Measurements from ENCODE around the gene RGL1. TPM values are rescaled to one million over a fixed set of nuclear protein-coding genes. Genes with fewer than 3 reads are reported as not detected.

RGL1 gene
- total RNA-seq, 4 donors from 2014 or later = 10.6 to 13.8 (median 11.3) TPM

DNA sequence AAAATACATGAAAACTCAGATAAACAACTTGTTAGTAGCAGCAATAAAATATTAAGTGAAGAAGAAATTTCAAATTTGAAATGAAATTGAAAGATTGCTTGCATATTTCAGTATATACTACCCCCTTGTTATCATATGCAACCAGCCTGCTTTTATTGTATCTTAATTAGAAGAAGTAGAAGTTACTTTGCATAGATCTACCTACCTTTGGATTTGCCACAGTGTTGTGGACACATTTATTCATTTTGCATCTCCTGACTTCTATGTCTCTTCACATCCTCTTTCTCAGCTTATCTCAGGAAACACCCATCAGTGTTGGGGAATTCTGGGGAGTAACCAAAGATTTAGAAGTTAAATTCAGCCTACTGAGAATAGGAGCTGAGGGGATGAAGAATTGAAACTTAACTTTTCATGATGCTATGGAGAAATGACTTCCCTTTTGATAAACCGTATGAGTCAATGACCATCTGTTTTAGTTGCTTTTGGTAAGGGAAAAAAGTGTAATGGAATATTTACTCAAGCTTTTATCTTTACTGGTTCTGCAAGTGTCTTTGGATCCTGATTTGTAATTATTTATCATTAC is 96.9 kb downstream of the RGL1 start:
- WGBS = 64% methylated on average over 1 of the region's 1 CpG
- DNase-seq (ENCODE audit: low spot score in 2 of 2) = no peak
- H3K4me1 ChIP-seq = peaks cover 3% of the 10 kb centered on the region

DNA sequence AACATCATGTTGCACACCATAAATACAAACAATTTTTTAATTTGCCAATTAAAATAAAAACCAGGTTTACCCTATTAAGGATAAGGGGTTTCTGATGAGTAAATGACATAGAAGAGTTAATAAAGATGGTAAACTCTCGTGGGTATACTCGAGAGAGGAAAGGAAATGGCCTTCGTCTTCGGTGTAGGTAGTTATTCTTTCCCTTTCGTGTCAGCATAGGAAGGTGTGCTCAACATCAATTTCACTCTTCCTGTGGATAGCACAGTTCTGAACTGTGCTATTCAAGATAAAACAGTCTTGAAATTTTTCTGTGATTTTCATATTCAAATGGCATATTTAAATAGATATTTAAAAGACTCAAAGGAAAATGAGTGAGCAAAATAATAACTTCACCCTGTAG is 98.2 kb downstream of the RGL1 start:
- 70% methylated on average over 5 of the region's 5 CpGs for WGBS
- no peak for DNase-seq (ENCODE audit: low spot score in 2 of 2)
- H3K4me3 ChIP-seq = no peak overlapping the region
- H3K36me3 ChIP-seq = peaks cover 77% of the 10 kb centered on the region
- no peak for TF ChIP-seq POLR2AphosphoS5 (IDR thresholded peaks at IDR 0.05)
- no peak for TF ChIP-seq EP300 (IDR thresholded peaks at IDR 0.05)
- TF ChIP-seq, protein P1, sequence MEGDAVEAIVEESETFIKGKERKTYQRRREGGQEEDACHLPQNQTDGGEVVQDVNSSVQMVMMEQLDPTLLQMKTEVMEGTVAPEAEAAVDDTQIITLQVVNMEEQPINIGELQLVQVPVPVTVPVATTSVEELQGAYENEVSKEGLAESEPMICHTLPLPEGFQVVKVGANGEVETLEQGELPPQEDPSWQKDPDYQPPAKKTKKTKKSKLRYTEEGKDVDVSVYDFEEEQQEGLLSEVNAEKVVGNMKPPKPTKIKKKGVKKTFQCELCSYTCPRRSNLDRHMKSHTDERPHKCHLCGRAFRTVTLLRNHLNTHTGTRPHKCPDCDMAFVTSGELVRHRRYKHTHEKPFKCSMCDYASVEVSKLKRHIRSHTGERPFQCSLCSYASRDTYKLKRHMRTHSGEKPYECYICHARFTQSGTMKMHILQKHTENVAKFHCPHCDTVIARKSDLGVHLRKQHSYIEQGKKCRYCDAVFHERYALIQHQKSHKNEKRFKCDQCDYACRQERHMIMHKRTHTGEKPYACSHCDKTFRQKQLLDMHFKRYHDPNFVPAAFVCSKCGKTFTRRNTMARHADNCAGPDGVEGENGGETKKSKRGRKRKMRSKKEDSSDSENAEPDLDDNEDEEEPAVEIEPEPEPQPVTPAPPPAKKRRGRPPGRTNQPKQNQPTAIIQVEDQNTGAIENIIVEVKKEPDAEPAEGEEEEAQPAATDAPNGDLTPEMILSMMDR (IDR thresholded peaks at IDR 0.05) = no peak
- no peak for TF ChIP-seq POLR2A (IDR thresholded peaks at IDR 0.05)
- no peak overlapping the region for H3K27ac ChIP-seq
- no peaks in the 10 kb centered on the region for H3K27me3 ChIP-seq
- no peaks in the 10 kb centered on the region for H3K4me1 ChIP-seq
- no peaks in the 10 kb centered on the region for H3K9me3 ChIP-seq

More for the DNA sequence above, 96.9 kb downstream of the RGL1 start:
- no peak for TF ChIP-seq POLR2A (IDR thresholded peaks at IDR 0.05)
- TF ChIP-seq POLR2AphosphoS5 (IDR thresholded peaks at IDR 0.05) = no peak
- TF ChIP-seq, protein P1 (IDR thresholded peaks at IDR 0.05) = no peak
- TF ChIP-seq EP300 (IDR thresholded peaks at IDR 0.05) = no peak
- Histone ChIP-seq H3K9me3 (no peaks in the 10 kb centered on the region), H3K27me3 (no peaks in the 10 kb centered on the region), H3K36me3 (peaks cover 74% of the 10 kb centered on the region), H3K4me3 (no peak overlapping the region), H3K27ac (no peak overlapping the region)

DNA sequence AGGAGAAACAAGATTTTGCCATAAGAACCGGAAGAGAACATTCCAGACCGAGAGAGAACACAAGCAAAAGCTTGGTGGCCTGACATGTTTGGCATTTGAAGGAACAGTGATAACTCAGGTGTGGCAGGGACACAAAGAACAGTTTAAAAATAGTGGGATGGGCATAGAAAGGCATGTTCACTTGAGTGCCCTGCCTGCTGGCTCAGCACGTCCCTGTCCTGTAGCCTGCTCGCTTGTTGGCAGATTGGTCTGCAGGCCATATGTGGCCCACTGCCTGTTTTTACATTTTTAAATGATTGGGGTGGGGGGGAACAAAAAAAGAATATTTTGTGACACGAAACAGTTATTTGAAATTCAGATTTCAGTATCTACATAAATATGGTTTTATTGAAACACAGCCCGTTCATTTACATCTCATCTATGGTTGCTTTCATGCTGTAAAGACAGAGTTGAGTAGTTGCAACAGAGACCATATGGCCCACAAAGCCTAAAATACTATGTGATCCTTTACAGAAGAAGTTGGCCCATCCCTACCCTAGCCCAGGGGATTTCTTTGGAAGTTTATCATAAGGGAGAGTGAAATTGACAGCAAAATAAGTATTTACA is 100.7 kb downstream of the RGL1 start:
- DNase-seq (ENCODE audit: low spot score in 2 of 2) = no peak
- WGBS = 88% methylated on average over 6 of the region's 6 CpGs

DNA sequence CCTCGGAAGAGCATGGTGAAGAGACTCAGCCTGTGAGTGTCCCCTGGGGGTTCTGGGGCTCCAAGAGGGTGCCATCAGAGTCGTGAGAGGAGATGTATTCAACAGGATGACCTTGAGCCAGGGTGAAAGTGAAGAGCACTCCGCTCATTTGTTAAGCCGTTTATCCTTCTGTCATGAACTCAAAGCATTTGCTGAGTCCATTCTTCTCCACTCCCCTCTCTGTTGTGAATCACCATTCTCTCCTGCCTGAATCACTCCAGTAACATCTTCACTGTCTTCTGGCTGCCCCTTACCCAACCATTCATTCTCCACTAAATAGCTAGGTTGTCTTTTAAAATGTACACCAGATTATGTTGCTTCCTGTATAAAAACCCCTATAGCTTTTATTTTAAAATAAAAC is 102.2 kb downstream of the RGL1 start:
- H3K9me3 ChIP-seq = no peaks in the 10 kb centered on the region
- no peaks in the 10 kb centered on the region for H3K27me3 ChIP-seq
- no peak overlapping the region for H3K27ac ChIP-seq
- H3K36me3 ChIP-seq = peaks cover 87% of the 10 kb centered on the region
- H3K4me3 ChIP-seq = no peak overlapping the region
- TF ChIP-seq EP300 (IDR thresholded peaks at IDR 0.05) = no peak
- no peak for TF ChIP-seq POLR2AphosphoS5 (IDR thresholded peaks at IDR 0.05)
- TF ChIP-seq, protein P1 (IDR thresholded peaks at IDR 0.05) = no peak
- TF ChIP-seq POLR2A (IDR thresholded peaks at IDR 0.05) = no peak
- H3K4me1 ChIP-seq = no peaks in the 10 kb centered on the region
- 88% methylated on average over 4 of the region's 4 CpGs for WGBS
- no peak for DNase-seq (ENCODE audit: low spot score in 2 of 2)

More for the DNA sequence above, 100.7 kb downstream of the RGL1 start:
- Histone ChIP-seq H3K27me3 (no peaks in the 10 kb centered on the region), H3K4me3 (no peak overlapping the region), H3K4me1 (no peaks in the 10 kb centered on the region), H3K9me3 (no peaks in the 10 kb centered on the region), H3K27ac (no peak overlapping the region), H3K36me3 (peaks cover 81% of the 10 kb centered on the region)
- TF ChIP-seq POLR2A (IDR thresholded peaks at IDR 0.05) (no peak), EP300 (IDR thresholded peaks at IDR 0.05) (no peak), POLR2AphosphoS5 (IDR thresholded peaks at IDR 0.05) (no peak)
- TF ChIP-seq, protein P1 (IDR thresholded peaks at IDR 0.05) = no peak

DNA sequence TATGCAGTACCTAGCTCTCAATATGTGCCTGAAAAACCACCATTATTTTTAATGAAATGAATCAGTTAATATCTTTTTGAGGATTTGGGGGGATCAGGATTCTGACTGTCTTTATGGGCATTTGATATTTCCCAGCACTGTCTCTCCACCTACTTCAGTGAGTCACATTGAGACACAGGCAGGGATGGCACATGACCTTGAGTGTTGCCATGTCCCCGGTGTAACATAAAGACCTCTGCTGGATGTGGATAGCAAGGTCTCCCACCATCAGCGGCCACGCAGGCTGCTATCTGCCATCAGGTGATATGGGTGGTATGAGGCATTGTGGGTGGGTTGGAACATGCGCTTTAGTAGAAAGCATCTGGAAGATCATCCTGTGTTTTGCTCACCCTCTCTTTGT is 103.2 kb downstream of the RGL1 start:
- TF ChIP-seq EP300 (IDR thresholded peaks at IDR 0.05) (no peak), POLR2A (IDR thresholded peaks at IDR 0.05) (no peak), POLR2AphosphoS5 (IDR thresholded peaks at IDR 0.05) (no peak)
- TF ChIP-seq, protein P1 (IDR thresholded peaks at IDR 0.05) = no peak
- Histone ChIP-seq H3K36me3 (peaks cover 88% of the 10 kb centered on the region), H3K27ac (no peak overlapping the region), H3K4me1 (no peaks in the 10 kb centered on the region), H3K9me3 (no peaks in the 10 kb centered on the region), H3K27me3 (no peaks in the 10 kb centered on the region), H3K4me3 (no peak overlapping the region)
- 98% methylated on average over 4 of the region's 4 CpGs for WGBS
- no peak for DNase-seq (ENCODE audit: low spot score in 2 of 2)
